GF-D8 (cell line): Measurements from ENCODE around the gene OR1D5.
"Not testable (repeated sequence)": the region's sequence is repeated elsewhere in the genome, so short reads cannot be mapped to it uniquely, and the experiment has no call there.

Source experiments
- DNase-seq: peaks from one replicate; lab custom pipeline; 2025; lab: John Stamatoyannopoulos, UW

The OR1D5 gene

GRCh38 chr17:3032258-3033247, 30.9 kb downstream of the OR1D5 start:
- no peak for DNase-seq

DNA sequence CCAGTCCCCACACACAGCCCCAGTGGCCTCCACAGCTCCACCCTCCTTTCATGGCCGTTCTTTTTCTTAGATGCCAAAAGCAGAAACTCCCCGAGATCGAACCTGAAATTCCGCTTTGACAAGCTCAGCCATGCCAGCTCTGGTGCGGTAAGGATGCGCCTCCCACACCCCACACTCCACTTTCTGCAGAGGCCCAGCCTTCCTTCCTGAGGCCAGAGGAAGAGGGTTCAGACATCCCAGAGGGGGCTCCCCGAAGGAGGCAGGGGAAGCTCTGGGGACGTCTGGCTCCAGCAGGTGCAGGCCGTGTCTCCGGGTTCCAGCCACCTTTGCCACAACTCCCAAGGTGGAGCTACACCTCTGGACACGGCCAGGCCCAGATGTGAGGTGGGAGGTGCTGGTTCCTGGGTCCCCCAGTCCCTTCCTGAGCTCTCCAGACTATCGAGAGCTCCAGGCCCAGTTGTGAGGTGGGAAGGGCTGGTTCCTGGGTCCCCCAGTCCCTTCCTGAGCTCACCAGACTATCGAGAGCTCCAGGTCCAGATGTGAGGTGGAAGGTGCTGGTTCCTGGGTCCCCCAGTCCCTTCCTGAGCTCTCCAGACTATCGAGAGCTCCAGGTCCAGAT, 32.4 kb downstream of the OR1D5 start:
- not testable (repeated sequence) for DNase-seq

GRCh38 chr17:3030096-3030495, 33.3 kb downstream of the OR1D5 start:
- no peak for DNase-seq

GRCh38 chr17:3029213-3029913, 34.0 kb downstream of the OR1D5 start:
- DNase-seq, result no peak

- DNase-seq, result no peak
These were observed 35.4 kb downstream of the OR1D5 start for GRCh38 chr17:3027786-3028532.

GRCh38 chr17:3026856-3027751, 36.3 kb downstream of the OR1D5 start:
- DNase-seq, result no peak

- no peak for DNase-seq
These were observed 37.1 kb downstream of the OR1D5 start for GRCh38 chr17:3026125-3026855.

- no peak for DNase-seq
These were observed 37.8 kb downstream of the OR1D5 start for GRCh38 chr17:3025421-3026124.

GRCh38 chr17:3024346-3024745, 39.1 kb downstream of the OR1D5 start:
- DNase-seq, result no peak

DNA sequence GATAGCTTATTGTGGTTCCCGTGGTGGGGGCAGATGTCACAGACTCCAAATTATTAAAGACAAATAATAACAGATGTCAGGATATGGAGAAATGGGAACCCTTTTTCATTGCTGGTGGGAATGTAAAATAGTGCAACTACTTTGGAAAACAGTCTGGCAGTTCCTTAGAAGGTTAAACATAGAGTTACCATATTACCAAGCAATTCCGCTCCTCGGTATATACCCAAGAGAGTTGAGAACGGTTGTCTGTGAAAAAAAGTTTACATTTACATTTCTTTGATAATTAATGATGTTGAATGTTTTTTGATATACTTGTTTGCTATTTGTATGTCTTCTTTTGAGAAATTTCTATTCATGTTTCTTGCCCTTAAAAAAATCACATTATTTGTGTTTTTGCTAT, 41.2 kb downstream of the OR1D5 start:
- no peak for DNase-seq

- DNase-seq, result no peak
These were observed 43.0 kb downstream of the OR1D5 start for GRCh38 chr17:3020381-3020780.

- DNase-seq, result no peak
These were observed 43.6 kb downstream of the OR1D5 start for GRCh38 chr17:3019761-3020160.

GRCh38 chr17:3017936-3018335, 45.5 kb downstream of the OR1D5 start:
- DNase-seq, result no peak

DNA sequence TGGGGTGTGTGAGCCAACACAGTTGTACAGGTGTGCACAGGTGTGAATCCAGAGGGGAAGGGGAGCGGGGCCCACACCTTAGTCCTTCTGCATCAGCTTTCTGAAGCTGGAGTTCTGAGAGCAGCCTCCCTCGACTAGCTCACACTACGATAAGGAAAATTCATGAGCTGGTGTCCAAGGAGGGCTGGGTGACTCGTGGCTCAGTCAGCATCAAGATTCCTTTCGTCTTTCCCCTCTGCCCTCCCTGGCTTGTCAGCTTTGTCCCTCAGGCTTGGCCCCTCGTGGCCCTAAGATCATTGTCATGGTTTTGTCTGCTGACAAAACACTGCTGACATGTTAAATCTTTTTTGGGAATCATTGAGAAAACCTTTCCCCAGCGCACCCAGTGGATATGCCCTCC, 47.5 kb downstream of the OR1D5 start:
- no peak for DNase-seq

GRCh38 chr17:3012926-3013581, 50.4 kb downstream of the OR1D5 start:
- no peak for DNase-seq
